ENCODE measurements around the gene TEX35. TPM values are rescaled to one million over a fixed set of nuclear protein-coding genes. Genes with fewer than 3 reads are reported as not detected.
"Not testable (repeated sequence)": the region's sequence is repeated elsewhere in the genome, so short reads cannot be mapped to it uniquely, and the experiment has no call there.

TEX35 gene
- total and polyA plus RNA-seq, 2 experiments from 2014 or later = not detected

GRCh38 chr1:178551307-178551706, 38.4 kb downstream of the TEX35 start:
- DNase-seq = no peak
- 79 to 80% methylated on average over 3 of the region's 3 CpGs for WGBS, 2 experiments (ENCODE audit: low coverage in 1 of 2, low lambda C conversion rate in 2 of 2, missing lambda C conversion rate in 2 of 2)
- in situ Hi-C loops (cut with MboI) = no loop called here
- TF ChIP-seq EZH2phosphoT487 (IDR thresholded peaks at IDR 0.05; ENCODE audit: insufficient read depth, low read depth) (no peak), EZH2 (IDR thresholded peaks at IDR 0.05; ENCODE audit: insufficient read depth, poor library complexity, severe bottlenecking) (no peak)
- Histone ChIP-seq H3K27me3 (replicated peaks; ENCODE audit: insufficient read depth) (no peaks in the 10 kb centered on the region), H4K20me1 (ENCODE audit: insufficient read depth) (no peaks in the 10 kb centered on the region), H3K4me2 (ENCODE audit: unreplicated experiment) (no peak overlapping the region), H3K79me2 (ENCODE audit: insufficient read depth) (peaks cover 8% of the 10 kb centered on the region; the same call in 1 of the 2 replicates), H3K4me3 (no peak overlapping the region), H2AFZ (no peak overlapping the region), H3K4me1 (ENCODE audit: insufficient read depth) (no peaks in the 10 kb centered on the region), H3K9me2 (ENCODE audit: insufficient read depth) (no peaks in the 10 kb centered on the region), H3K9me3 (ENCODE audit: low read depth) (no peaks in the 10 kb centered on the region), H3K36me3 (ENCODE audit: low read depth) (no peaks in the 10 kb centered on the region), H3K27ac (no peak overlapping the region), H3K9ac (no peak overlapping the region), H3F3A (ENCODE audit: insufficient read depth) (no peaks in the 10 kb centered on the region)

GRCh38 chr1:178551940-178552339, 39.0 kb downstream of the TEX35 start:
- no peaks in the 10 kb centered on the region for H3K9me3 ChIP-seq (ENCODE audit: low read depth)
- H3F3A ChIP-seq (ENCODE audit: insufficient read depth) = no peaks in the 10 kb centered on the region
- no peak overlapping the region for H3K4me3 ChIP-seq
- no peak overlapping the region for H3K4me2 ChIP-seq (ENCODE audit: unreplicated experiment)
- H3K9ac ChIP-seq = no peak overlapping the region
- 0 out of 2 replicates have a peak, but pooled peaks cover 2% of the 10 kb centered on the region for H3K79me2 ChIP-seq (ENCODE audit: insufficient read depth)
- TF ChIP-seq EZH2phosphoT487 (IDR thresholded peaks at IDR 0.05; ENCODE audit: insufficient read depth, low read depth) (no peak), EZH2 (IDR thresholded peaks at IDR 0.05; ENCODE audit: insufficient read depth, poor library complexity, severe bottlenecking) (no peak)
- 79 to 89% methylated on average over 3 of the region's 3 CpGs for WGBS, 2 experiments (ENCODE audit: low coverage in 1 of 2, low lambda C conversion rate in 2 of 2, missing lambda C conversion rate in 2 of 2)
- no peak overlapping the region for H2AFZ ChIP-seq
- no peak for DNase-seq
- no peaks in the 10 kb centered on the region for H3K4me1 ChIP-seq (ENCODE audit: insufficient read depth)
- in situ Hi-C loops (cut with MboI) = no loop called here
- H3K27ac ChIP-seq = no peak overlapping the region
- H3K27me3 ChIP-seq (replicated peaks; ENCODE audit: insufficient read depth) = no peaks in the 10 kb centered on the region
- H3K36me3 ChIP-seq (ENCODE audit: low read depth) = no peaks in the 10 kb centered on the region
- no peaks in the 10 kb centered on the region for H3K9me2 ChIP-seq (ENCODE audit: insufficient read depth)
- H4K20me1 ChIP-seq (ENCODE audit: insufficient read depth) = no peaks in the 10 kb centered on the region

GRCh38 chr1:178552856-178553255, 39.9 kb downstream of the TEX35 start:
- Histone ChIP-seq H3K27ac (no peak overlapping the region), H3K4me3 (no peak overlapping the region)
- in situ Hi-C loops (cut with MboI) = no loop called here

GRCh38 chr1:178554351-178554750, 41.4 kb downstream of the TEX35 start:
- H3K9me2 ChIP-seq (ENCODE audit: insufficient read depth); DNase-seq; H3K27ac ChIP-seq; H3F3A ChIP-seq (ENCODE audit: insufficient read depth); in situ Hi-C loops (cut with MboI); H3K4me3 ChIP-seq; H3K36me3 ChIP-seq (ENCODE audit: low read depth); H3K4me2 ChIP-seq (ENCODE audit: unreplicated experiment); H3K9me3 ChIP-seq (ENCODE audit: low read depth); H3K27me3 ChIP-seq (replicated peaks; ENCODE audit: insufficient read depth); H2AFZ ChIP-seq; H3K79me2 ChIP-seq (ENCODE audit: insufficient read depth); H4K20me1 ChIP-seq (ENCODE audit: insufficient read depth); H3K4me1 ChIP-seq (ENCODE audit: insufficient read depth); H3K9ac ChIP-seq: not testable (repeated sequence)
- WGBS, 2 experiments (ENCODE audit: low coverage in 1 of 2, low lambda C conversion rate in 2 of 2, missing lambda C conversion rate in 2 of 2) = 98% methylated on average over 4 to 5 of the region's 5 CpGs

More at GRCh38 chr1:178552856-178553255, 39.9 kb downstream of the TEX35 start:
- WGBS, 2 experiments (ENCODE audit: low coverage in 1 of 2, low lambda C conversion rate in 2 of 2, missing lambda C conversion rate in 2 of 2) = 94 to 100% methylated on average over 3 of the region's 3 CpGs
- Histone ChIP-seq H3K4me1 (ENCODE audit: insufficient read depth) (no peaks in the 10 kb centered on the region), H3K4me2 (ENCODE audit: unreplicated experiment) (no peak overlapping the region), H3K9me2 (ENCODE audit: insufficient read depth) (no peaks in the 10 kb centered on the region), H4K20me1 (ENCODE audit: insufficient read depth) (no peaks in the 10 kb centered on the region), H3K27me3 (replicated peaks; ENCODE audit: insufficient read depth) (no peaks in the 10 kb centered on the region), H3K9ac (no peak overlapping the region), H3K9me3 (ENCODE audit: low read depth) (no peaks in the 10 kb centered on the region), H2AFZ (no peak overlapping the region), H3K36me3 (ENCODE audit: low read depth) (no peaks in the 10 kb centered on the region), H3K79me2 (ENCODE audit: insufficient read depth) (no peaks in the 10 kb centered on the region), H3F3A (ENCODE audit: insufficient read depth) (no peaks in the 10 kb centered on the region)
- DNase-seq = no peak
- no peak for TF ChIP-seq EZH2 (IDR thresholded peaks at IDR 0.05; ENCODE audit: insufficient read depth, poor library complexity, severe bottlenecking)
- no peak for TF ChIP-seq EZH2phosphoT487 (IDR thresholded peaks at IDR 0.05; ENCODE audit: insufficient read depth, low read depth)

GRCh38 chr1:178555613-178556012, 42.7 kb downstream of the TEX35 start:
- H3K4me1 ChIP-seq (ENCODE audit: insufficient read depth); in situ Hi-C loops (cut with MboI); DNase-seq; H2AFZ ChIP-seq; H4K20me1 ChIP-seq (ENCODE audit: insufficient read depth); H3K4me3 ChIP-seq; H3K9ac ChIP-seq; H3K9me2 ChIP-seq (ENCODE audit: insufficient read depth); H3K9me3 ChIP-seq (ENCODE audit: low read depth); H3K36me3 ChIP-seq (ENCODE audit: low read depth); H3K27me3 ChIP-seq (replicated peaks; ENCODE audit: insufficient read depth); H3K4me2 ChIP-seq (ENCODE audit: unreplicated experiment); H3K79me2 ChIP-seq (ENCODE audit: insufficient read depth); H3K27ac ChIP-seq; H3F3A ChIP-seq (ENCODE audit: insufficient read depth): not testable (repeated sequence)
- WGBS, 2 experiments (ENCODE audit: low coverage in 1 of 2, low lambda C conversion rate in 2 of 2, missing lambda C conversion rate in 2 of 2) = 100% methylated on average over 1 of the region's 1 CpG

GRCh38 chr1:178558816-178559215, 45.9 kb downstream of the TEX35 start:
- 49 to 57% methylated on average over 5 of the region's 5 CpGs for WGBS, 2 experiments (ENCODE audit: low coverage in 1 of 2, low lambda C conversion rate in 2 of 2, missing lambda C conversion rate in 2 of 2)
- H3K9ac ChIP-seq; H3K4me2 ChIP-seq (ENCODE audit: unreplicated experiment); H4K20me1 ChIP-seq (ENCODE audit: insufficient read depth); in situ Hi-C loops (cut with MboI); H3K4me1 ChIP-seq (ENCODE audit: insufficient read depth); H2AFZ ChIP-seq; H3K27me3 ChIP-seq (replicated peaks; ENCODE audit: insufficient read depth); H3F3A ChIP-seq (ENCODE audit: insufficient read depth); H3K9me3 ChIP-seq (ENCODE audit: low read depth); H3K79me2 ChIP-seq (ENCODE audit: insufficient read depth); DNase-seq; H3K4me3 ChIP-seq; H3K36me3 ChIP-seq (ENCODE audit: low read depth); H3K9me2 ChIP-seq (ENCODE audit: insufficient read depth); H3K27ac ChIP-seq: not testable (repeated sequence)

Data from GM23248 (cell line).